WTC11 (cell line): ENCODE data around the gene NRXN3. TPM values are rescaled to one million over a fixed set of nuclear protein-coding genes. Genes with fewer than 3 reads are reported as not detected.

Experiments
- ATAC-seq: fragments of 200-7000 bp; cut with Tn5 transposase; 2 replicates; pipeline ENCODE4 v1.10.0; 2021; ENCODE audit warnings: mild to moderate bottlenecking, moderate library complexity
- CTCF ChIA-PET: fragments of 300-600 bp; sonication (Branson Sonifier 250); formaldehyde crosslinking; loops from one replicate; lab custom pipeline; 2021; ENCODE audit warnings: antibody characterized with exemption; lab: Charles Lee
- POLR2A ChIA-PET: fragments of 350-600 bp; sonication (Branson Sonifier 250); formaldehyde crosslinking; loops from one replicate; lab custom pipeline; 2021; ENCODE audit warnings: antibody characterized with exemption; lab: Charles Lee
- DNase-seq: peaks from one replicate; pipeline ENCODE4 v3.0.0; 2021; ENCODE audit warnings: low spot score
- H3K27ac Mint-ChIP-seq: 2 replicates; pipeline ENCODE4 v1.8.0; 2021; ENCODE audit warnings: mixed read lengths
- H3K27me3 Mint-ChIP-seq: 2 replicates; pipeline ENCODE4 v1.8.0; 2021; ENCODE audit warnings: low read depth, mild to moderate bottlenecking, moderate library complexity, mixed read lengths
- H3K36me3 Mint-ChIP-seq: 2 replicates; pipeline ENCODE4 v1.8.0; 2021; ENCODE audit warnings: mixed read lengths
- H3K4me1 Mint-ChIP-seq: 2 replicates; pipeline ENCODE4 v1.8.0; 2022; ENCODE audit warnings: mixed read lengths
- H3K4me3 Mint-ChIP-seq: 2 replicates; pipeline ENCODE4 v1.8.0; 2021; ENCODE audit warnings: mild to moderate bottlenecking, moderate library complexity, mixed read lengths
- H3K9me3 Mint-ChIP-seq: 2 replicates; pipeline ENCODE4 v1.8.0; 2021; ENCODE audit warnings: mixed read lengths
- CREB1 ChIP-seq: sonication (generic); formaldehyde crosslinking; IDR thresholded peaks from 2 replicates; pipeline ENCODE4 v1.8.0; 2023; ENCODE audit warnings: mild to moderate bottlenecking, missing genetic modification reagents
- CREM ChIP-seq: sonication (generic); formaldehyde crosslinking; IDR thresholded peaks from 2 replicates; pipeline ENCODE4 v1.8.1; 2022; ENCODE audit warnings: mild to moderate bottlenecking, missing genetic modification reagents, moderate library complexity
- FOXJ3 ChIP-seq: sonication (generic); formaldehyde crosslinking; IDR thresholded peaks from 2 replicates; pipeline ENCODE4 v1.9.0; 2021; ENCODE audit warnings: missing genetic modification reagents, mild to moderate bottlenecking, borderline replicate concordance
- IRF2 ChIP-seq: sonication (generic); formaldehyde crosslinking; IDR thresholded peaks from 2 replicates; pipeline ENCODE4 v1.8.0; 2022; ENCODE audit warnings: low read depth, missing genetic modification reagents, borderline replicate concordance
- JUN ChIP-seq: sonication (generic); formaldehyde crosslinking; IDR thresholded peaks from 2 replicates; pipeline ENCODE4 v1.8.0; 2023; ENCODE audit warnings: mild to moderate bottlenecking, missing genetic modification reagents
- MXD4 ChIP-seq: fragments of 250-450 bp; sonication (Bioruptor Pico); IDR thresholded peaks from 2 replicates; pipeline ENCODE4 v1.8.0; 2021; ENCODE audit warnings: mild to moderate bottlenecking, moderate library complexity, borderline replicate concordance
- MYBL2 ChIP-seq: sonication (generic); formaldehyde crosslinking; IDR thresholded peaks from 2 replicates; pipeline ENCODE4 v1.8.1; 2023; ENCODE audit warnings: mild to moderate bottlenecking, moderate library complexity, missing genetic modification reagents
- NR1H2 ChIP-seq: sonication (generic); formaldehyde crosslinking; IDR thresholded peaks from 2 replicates; pipeline ENCODE4 v1.9.0; 2021; ENCODE audit warnings: mild to moderate bottlenecking, moderate library complexity, missing genetic modification reagents
- NR2C2 ChIP-seq: sonication (generic); formaldehyde crosslinking; IDR thresholded peaks from 2 replicates; pipeline ENCODE4 v1.8.0; 2022; ENCODE audit warnings: mild to moderate bottlenecking, missing genetic modification reagents
- PRRX2 ChIP-seq: fragments of 250-450 bp; sonication (Bioruptor Pico); IDR thresholded peaks from 2 replicates; pipeline ENCODE4 v1.8.0; 2021; ENCODE audit warnings: mild to moderate bottlenecking
- SOX15 ChIP-seq: fragments of 250-450 bp; sonication (Bioruptor Pico); IDR thresholded peaks from 2 replicates; pipeline ENCODE4 v1.9.0; 2021; ENCODE audit warnings: mild to moderate bottlenecking
- TEAD1 ChIP-seq: sonication (generic); formaldehyde crosslinking; IDR thresholded peaks from 2 replicates; pipeline ENCODE4 v1.8.0; 2022; ENCODE audit warnings: mild to moderate bottlenecking, missing genetic modification reagents
- ZBTB21 ChIP-seq: sonication (generic); formaldehyde crosslinking; IDR thresholded peaks from 2 replicates; pipeline ENCODE4 v1.8.1; 2023; ENCODE audit warnings: mild to moderate bottlenecking, missing genetic modification reagents, borderline replicate concordance
- ZNF219 ChIP-seq: sonication (generic); formaldehyde crosslinking; IDR thresholded peaks from 2 replicates; pipeline ENCODE4 v1.8.0; 2023; ENCODE audit warnings: missing genetic modification reagents, mild to moderate bottlenecking, borderline replicate concordance
- ZNF263 ChIP-seq: sonication (generic); formaldehyde crosslinking; IDR thresholded peaks from 2 replicates; pipeline ENCODE4 v1.8.1; 2022; ENCODE audit warnings: low read depth, mild to moderate bottlenecking, moderate library complexity, missing genetic modification reagents
- total RNA-seq: library from RNA; stranded (reverse); gene quantifications from 3 replicates; pipeline ENCODE4 v1.2.3, GENCODE V29; 2021
- TF ChIP-seq, protein P1 (sequence below): fragments of 250-450 bp; sonication (Bioruptor Pico); IDR thresholded peaks from 2 replicates; pipeline ENCODE4 v1.9.0; 2021; ENCODE audit warnings: moderate library complexity, mild to moderate bottlenecking, inconsistent platforms, borderline replicate concordance
- TF ChIP-seq, protein P2 (sequence below): sonication (generic); formaldehyde crosslinking; IDR thresholded peaks from 2 replicates; pipeline ENCODE4 v1.8.1; 2022; ENCODE audit warnings: mild to moderate bottlenecking, missing genetic modification reagents, moderate library complexity, borderline replicate concordance
- TF ChIP-seq, protein P3 (sequence below): fragments of 250-450 bp; sonication (Bioruptor Pico); IDR thresholded peaks from 2 replicates; pipeline ENCODE4 v2.1.2; 2022; ENCODE audit warnings: mild to moderate bottlenecking, moderate library complexity
- TF ChIP-seq, protein P4 (sequence below): fragments of 250-450 bp; sonication (Bioruptor Pico); IDR thresholded peaks from 2 replicates; pipeline ENCODE4 v1.9.0; 2021; ENCODE audit warnings: mild to moderate bottlenecking, borderline replicate concordance
- TF ChIP-seq, protein P5 (sequence below): sonication (generic); formaldehyde crosslinking; IDR thresholded peaks from 2 replicates; pipeline ENCODE4 v1.8.0; 2022; ENCODE audit warnings: mild to moderate bottlenecking, missing genetic modification reagents
- TF ChIP-seq, protein P6 (sequence below): sonication (generic); formaldehyde crosslinking; IDR thresholded peaks from 2 replicates; pipeline ENCODE4 v1.8.0; 2023; ENCODE audit warnings: missing genetic modification reagents
- TF ChIP-seq, protein P7 (sequence below): sonication (generic); formaldehyde crosslinking; IDR thresholded peaks from 2 replicates; pipeline ENCODE4 v1.8.1; 2022; ENCODE audit warnings: low read depth, missing genetic modification reagents, borderline replicate concordance

Gene NRXN3
- total RNA-seq, 1 experiment from 2014 or later, result 3.0 TPM

DNA sequence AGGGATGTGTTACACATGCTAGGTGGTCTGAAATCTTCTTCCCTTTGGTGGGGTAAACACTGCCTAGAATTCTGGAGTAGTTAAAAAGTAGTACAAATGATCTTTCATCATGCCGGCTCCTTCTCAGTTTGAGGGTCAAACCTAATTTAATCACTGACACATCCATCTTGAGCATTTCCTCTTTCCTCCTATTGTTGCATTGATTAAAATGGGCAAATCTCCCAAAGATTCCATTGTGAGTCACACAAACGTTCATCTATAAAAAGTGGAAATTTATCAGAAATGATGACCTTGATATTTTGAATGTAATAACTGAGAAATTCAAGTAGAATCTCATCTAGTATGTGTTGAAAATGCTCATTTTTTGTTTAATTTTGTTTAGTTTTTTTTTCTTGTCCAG is 996.0 kb downstream of the NRXN3 start:
- peaks cover 3% of the 10 kb centered on the region; the same call in 1 of the 2 replicates for H3K27me3 Mint-ChIP-seq
- H3K36me3 Mint-ChIP-seq, result no peaks in the 10 kb centered on the region
- ATAC-seq (no peak), DNase-seq (no peak)
- peaks cover 20% of the 10 kb centered on the region for H3K9me3 Mint-ChIP-seq
- H3K27ac Mint-ChIP-seq, result no peak overlapping the region
- POLR2A ChIA-PET, result no interaction called here
- no peaks in the 10 kb centered on the region for H3K4me1 Mint-ChIP-seq
- TF ChIP-seq TEAD1 (no peak), MXD4 (CRISPR knock-in tag) (no peak), IRF2 (CRISPR knock-in tag) (no peak), CREB1 (CRISPR knock-in tag) (no peak), ZBTB21 (no peak)
- TF ChIP-seq, protein P1, sequence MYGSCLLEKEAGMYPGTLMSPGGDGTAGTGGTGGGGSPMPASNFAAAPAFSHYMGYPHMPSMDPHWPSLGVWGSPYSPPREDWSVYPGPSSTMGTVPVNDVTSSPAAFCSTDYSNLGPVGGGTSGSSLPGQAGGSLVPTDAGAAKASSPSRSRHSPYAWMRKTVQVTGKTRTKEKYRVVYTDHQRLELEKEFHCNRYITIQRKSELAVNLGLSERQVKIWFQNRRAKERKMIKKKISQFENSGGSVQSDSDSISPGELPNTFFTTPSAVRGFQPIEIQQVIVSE (CRISPR knock-in tag), result no peak
- CTCF ChIA-PET, result no interaction called here
- H3K4me3 Mint-ChIP-seq, result no peak overlapping the region

DNA sequence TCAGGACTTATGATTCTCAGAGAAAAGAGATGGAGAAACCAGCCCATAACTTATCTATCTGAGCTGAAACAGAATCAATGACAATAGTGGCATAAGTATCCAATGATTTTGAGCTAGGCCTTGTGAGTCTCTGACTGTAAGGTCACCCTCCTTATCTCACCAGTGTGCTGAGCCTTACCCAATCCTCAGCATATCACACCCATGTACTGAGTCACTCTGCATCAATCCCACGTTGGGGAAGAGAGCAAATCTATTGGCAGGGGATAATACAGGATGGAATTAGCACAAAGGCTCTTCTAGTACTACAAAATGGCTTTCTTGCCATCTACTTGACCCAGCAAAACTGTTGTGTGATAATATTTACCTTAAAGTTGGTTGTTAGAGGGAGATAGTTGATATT is 997.8 kb downstream of the NRXN3 start:
- DNase-seq, result no peak
- TF ChIP-seq FOXJ3, result no peak
- ChIA-PET POLR2A (no interaction called here), CTCF (no interaction called here)
- ATAC-seq, result no peak
- no peaks in the 10 kb centered on the region for H3K36me3 Mint-ChIP-seq
- H3K4me3 Mint-ChIP-seq, result no peak overlapping the region
- H3K4me1 Mint-ChIP-seq, result no peaks in the 10 kb centered on the region
- H3K27ac Mint-ChIP-seq, result no peak overlapping the region
- no peaks in the 10 kb centered on the region; the same call in 1 of the 2 replicates for H3K27me3 Mint-ChIP-seq
- H3K9me3 Mint-ChIP-seq, result peaks cover 16% of the 10 kb centered on the region

DNA sequence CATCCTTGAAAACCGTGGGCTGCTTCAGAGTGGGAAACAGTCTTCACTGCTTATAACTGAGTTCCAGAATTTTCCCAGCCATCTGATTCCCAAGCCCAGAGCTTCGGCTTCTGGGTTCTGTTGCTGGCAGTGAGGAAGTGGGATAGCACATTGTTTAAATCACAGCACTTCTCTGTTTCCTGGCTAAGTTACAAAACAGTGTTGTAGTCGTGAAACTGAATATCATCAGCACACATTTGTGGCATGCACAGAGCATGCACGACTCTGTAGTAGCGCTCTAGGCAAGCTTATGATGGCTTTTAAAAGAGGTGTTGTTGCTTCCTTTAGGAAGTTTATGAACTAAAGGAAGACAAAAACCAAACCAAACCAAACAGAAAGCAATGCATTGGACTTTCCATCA is 1005.5 kb downstream of the NRXN3 start:
- no peak for TF ChIP-seq ZNF263 (CRISPR knock-in tag)
- TF ChIP-seq, protein P2, sequence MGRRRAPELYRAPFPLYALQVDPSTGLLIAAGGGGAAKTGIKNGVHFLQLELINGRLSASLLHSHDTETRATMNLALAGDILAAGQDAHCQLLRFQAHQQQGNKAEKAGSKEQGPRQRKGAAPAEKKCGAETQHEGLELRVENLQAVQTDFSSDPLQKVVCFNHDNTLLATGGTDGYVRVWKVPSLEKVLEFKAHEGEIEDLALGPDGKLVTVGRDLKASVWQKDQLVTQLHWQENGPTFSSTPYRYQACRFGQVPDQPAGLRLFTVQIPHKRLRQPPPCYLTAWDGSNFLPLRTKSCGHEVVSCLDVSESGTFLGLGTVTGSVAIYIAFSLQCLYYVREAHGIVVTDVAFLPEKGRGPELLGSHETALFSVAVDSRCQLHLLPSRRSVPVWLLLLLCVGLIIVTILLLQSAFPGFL (CRISPR knock-in tag), result no peak
- TF ChIP-seq ZNF219 (CRISPR knock-in tag), result no peak
- no peak for TF ChIP-seq JUN (CRISPR knock-in tag)
- TF ChIP-seq, protein P3, sequence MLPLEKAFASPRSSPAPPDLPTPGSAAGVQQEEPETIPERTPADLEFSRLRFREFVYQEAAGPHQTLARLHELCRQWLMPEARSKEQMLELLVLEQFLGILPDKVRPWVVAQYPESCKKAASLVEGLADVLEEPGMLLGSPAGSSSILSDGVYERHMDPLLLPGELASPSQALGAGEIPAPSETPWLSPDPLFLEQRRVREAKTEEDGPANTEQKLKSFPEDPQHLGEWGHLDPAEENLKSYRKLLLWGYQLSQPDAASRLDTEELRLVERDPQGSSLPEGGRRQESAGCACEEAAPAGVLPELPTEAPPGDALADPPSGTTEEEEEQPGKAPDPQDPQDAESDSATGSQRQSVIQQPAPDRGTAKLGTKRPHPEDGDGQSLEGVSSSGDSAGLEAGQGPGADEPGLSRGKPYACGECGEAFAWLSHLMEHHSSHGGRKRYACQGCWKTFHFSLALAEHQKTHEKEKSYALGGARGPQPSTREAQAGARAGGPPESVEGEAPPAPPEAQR (CRISPR knock-in tag), result no peak
- no peak for TF ChIP-seq IRF2 (CRISPR knock-in tag)
- TF ChIP-seq NR1H2 (CRISPR knock-in tag), result no peak
- TF ChIP-seq, protein P4, sequence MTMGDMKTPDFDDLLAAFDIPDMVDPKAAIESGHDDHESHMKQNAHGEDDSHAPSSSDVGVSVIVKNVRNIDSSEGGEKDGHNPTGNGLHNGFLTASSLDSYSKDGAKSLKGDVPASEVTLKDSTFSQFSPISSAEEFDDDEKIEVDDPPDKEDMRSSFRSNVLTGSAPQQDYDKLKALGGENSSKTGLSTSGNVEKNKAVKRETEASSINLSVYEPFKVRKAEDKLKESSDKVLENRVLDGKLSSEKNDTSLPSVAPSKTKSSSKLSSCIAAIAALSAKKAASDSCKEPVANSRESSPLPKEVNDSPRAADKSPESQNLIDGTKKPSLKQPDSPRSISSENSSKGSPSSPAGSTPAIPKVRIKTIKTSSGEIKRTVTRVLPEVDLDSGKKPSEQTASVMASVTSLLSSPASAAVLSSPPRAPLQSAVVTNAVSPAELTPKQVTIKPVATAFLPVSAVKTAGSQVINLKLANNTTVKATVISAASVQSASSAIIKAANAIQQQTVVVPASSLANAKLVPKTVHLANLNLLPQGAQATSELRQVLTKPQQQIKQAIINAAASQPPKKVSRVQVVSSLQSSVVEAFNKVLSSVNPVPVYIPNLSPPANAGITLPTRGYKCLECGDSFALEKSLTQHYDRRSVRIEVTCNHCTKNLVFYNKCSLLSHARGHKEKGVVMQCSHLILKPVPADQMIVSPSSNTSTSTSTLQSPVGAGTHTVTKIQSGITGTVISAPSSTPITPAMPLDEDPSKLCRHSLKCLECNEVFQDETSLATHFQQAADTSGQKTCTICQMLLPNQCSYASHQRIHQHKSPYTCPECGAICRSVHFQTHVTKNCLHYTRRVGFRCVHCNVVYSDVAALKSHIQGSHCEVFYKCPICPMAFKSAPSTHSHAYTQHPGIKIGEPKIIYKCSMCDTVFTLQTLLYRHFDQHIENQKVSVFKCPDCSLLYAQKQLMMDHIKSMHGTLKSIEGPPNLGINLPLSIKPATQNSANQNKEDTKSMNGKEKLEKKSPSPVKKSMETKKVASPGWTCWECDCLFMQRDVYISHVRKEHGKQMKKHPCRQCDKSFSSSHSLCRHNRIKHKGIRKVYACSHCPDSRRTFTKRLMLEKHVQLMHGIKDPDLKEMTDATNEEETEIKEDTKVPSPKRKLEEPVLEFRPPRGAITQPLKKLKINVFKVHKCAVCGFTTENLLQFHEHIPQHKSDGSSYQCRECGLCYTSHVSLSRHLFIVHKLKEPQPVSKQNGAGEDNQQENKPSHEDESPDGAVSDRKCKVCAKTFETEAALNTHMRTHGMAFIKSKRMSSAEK (CRISPR knock-in tag), result no peak
- no peak for TF ChIP-seq CREM (CRISPR knock-in tag)
- TF ChIP-seq MYBL2 (CRISPR knock-in tag), result no peak
- TF ChIP-seq, protein P5, sequence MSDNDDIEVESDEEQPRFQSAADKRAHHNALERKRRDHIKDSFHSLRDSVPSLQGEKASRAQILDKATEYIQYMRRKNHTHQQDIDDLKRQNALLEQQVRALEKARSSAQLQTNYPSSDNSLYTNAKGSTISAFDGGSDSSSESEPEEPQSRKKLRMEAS, result no peak
- TF ChIP-seq PRRX2 (CRISPR knock-in tag), result no peak
- TF ChIP-seq, protein P6, sequence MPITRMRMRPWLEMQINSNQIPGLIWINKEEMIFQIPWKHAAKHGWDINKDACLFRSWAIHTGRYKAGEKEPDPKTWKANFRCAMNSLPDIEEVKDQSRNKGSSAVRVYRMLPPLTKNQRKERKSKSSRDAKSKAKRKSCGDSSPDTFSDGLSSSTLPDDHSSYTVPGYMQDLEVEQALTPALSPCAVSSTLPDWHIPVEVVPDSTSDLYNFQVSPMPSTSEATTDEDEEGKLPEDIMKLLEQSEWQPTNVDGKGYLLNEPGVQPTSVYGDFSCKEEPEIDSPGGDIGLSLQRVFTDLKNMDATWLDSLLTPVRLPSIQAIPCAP (CRISPR knock-in tag), result no peak
- TF ChIP-seq SOX15 (CRISPR knock-in tag), result no peak
- no peak for TF ChIP-seq MXD4 (CRISPR knock-in tag)
- TF ChIP-seq, protein P7, sequence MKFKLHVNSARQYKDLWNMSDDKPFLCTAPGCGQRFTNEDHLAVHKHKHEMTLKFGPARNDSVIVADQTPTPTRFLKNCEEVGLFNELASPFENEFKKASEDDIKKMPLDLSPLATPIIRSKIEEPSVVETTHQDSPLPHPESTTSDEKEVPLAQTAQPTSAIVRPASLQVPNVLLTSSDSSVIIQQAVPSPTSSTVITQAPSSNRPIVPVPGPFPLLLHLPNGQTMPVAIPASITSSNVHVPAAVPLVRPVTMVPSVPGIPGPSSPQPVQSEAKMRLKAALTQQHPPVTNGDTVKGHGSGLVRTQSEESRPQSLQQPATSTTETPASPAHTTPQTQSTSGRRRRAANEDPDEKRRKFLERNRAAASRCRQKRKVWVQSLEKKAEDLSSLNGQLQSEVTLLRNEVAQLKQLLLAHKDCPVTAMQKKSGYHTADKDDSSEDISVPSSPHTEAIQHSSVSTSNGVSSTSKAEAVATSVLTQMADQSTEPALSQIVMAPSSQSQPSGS (CRISPR knock-in tag), result no peak
- TF ChIP-seq NR2C2 (CRISPR knock-in tag), result no peak
- TF ChIP-seq, all 79 proteins: peak for 0
- H3K9me3 Mint-ChIP-seq, result peaks cover 12% of the 10 kb centered on the region; the same call in 1 of the 2 replicates
- no peak overlapping the region for H3K27ac Mint-ChIP-seq
- peaks cover 15% of the 10 kb centered on the region for H3K4me1 Mint-ChIP-seq
- CTCF ChIA-PET, result no interaction called here
- H3K36me3 Mint-ChIP-seq, result peaks cover 4% of the 10 kb centered on the region; the same call in 1 of the 2 replicates
- no peak overlapping the region for H3K4me3 Mint-ChIP-seq
- POLR2A ChIA-PET, result no interaction called here
- peaks cover 9% of the 10 kb centered on the region for H3K27me3 Mint-ChIP-seq
- DNase-seq (no peak), ATAC-seq (no peak)
